ENCODE measurements around the gene MED1.
A peak's percentile ranks its signal among the peaks of the same experiment; 100 is the strongest.
"Not testable (repeated sequence)": the region's sequence is repeated elsewhere in the genome, so short reads cannot be mapped to it uniquely, and the experiment has no call there.

Gene MED1

GRCh38 chr17:39439868-39440267 lies 11.2 kb downstream of the MED1 start:
- DNase-seq (ENCODE audit: low spot score): not testable (repeated sequence)

- DNase-seq (ENCODE audit: low spot score): no peak
These were observed 21.5 kb downstream of the MED1 start for GRCh38 chr17:39429600-39429999.

GRCh38 chr17:39416141-39416540 lies 34.9 kb downstream of the MED1 start:
- no peak for DNase-seq (ENCODE audit: low spot score)

GRCh38 chr17:39410279-39410678 lies 40.8 kb downstream of the MED1 start:
- no peak for DNase-seq (ENCODE audit: low spot score)

- DNase-seq (ENCODE audit: low spot score): no peak
These were observed 42.7 kb downstream of the MED1 start for GRCh38 chr17:39408360-39408759.

GRCh38 chr17:39406951-39407350 lies 44.1 kb downstream of the MED1 start:
- DNase-seq (ENCODE audit: low spot score): no peak

- DNase-seq (ENCODE audit: low spot score): no peak
These were observed 45.6 kb downstream of the MED1 start for GRCh38 chr17:39405436-39405835.

GRCh38 chr17:39404542-39405378 lies 46.3 kb downstream of the MED1 start:
- no peak for DNase-seq (ENCODE audit: low spot score)

- no peak for DNase-seq (ENCODE audit: low spot score)
These were observed 48.0 kb downstream of the MED1 start for GRCh38 chr17:39402890-39403605.

- peak; percentile 94 for DNase-seq (ENCODE audit: low spot score)
These were observed 48.7 kb downstream of the MED1 start for GRCh38 chr17:39402244-39402889.

GRCh38 chr17:39401412-39402243 lies 49.4 kb downstream of the MED1 start, which contains the start of gene FBXL20:
Gene FBXL20, minus strand, starts transcription at chr17:39401626. Its CDS starts 224 bp downstream, at chr17:39401402.
- DNase-seq (ENCODE audit: low spot score): peak; percentile 92

- DNase-seq (ENCODE audit: low spot score): peak; percentile 4
These were observed 50.3 kb downstream of the MED1 start for GRCh38 chr17:39400547-39401411.

GRCh38 chr17:39399791-39400190 lies 51.3 kb downstream of the MED1 start:
- DNase-seq (ENCODE audit: low spot score): no peak

- DNase-seq (ENCODE audit: low spot score): no peak
These were observed 57.3 kb downstream of the MED1 start for GRCh38 chr17:39393736-39394135.

- no peak for DNase-seq (ENCODE audit: low spot score)
These were observed 59.6 kb downstream of the MED1 start for GRCh38 chr17:39391448-39391847.

GRCh38 chr17:39385040-39385439 lies 66.0 kb downstream of the MED1 start:
- no peak for DNase-seq (ENCODE audit: low spot score)

GRCh38 chr17:39380144-39380543 lies 70.9 kb downstream of the MED1 start:
- DNase-seq (ENCODE audit: low spot score): no peak

- DNase-seq (ENCODE audit: low spot score): no peak
These were observed 74.6 kb downstream of the MED1 start for GRCh38 chr17:39376434-39376833.

GRCh38 chr17:39367805-39368204 lies 83.3 kb downstream of the MED1 start:
- DNase-seq (ENCODE audit: low spot score): not testable (repeated sequence)

- no peak for DNase-seq (ENCODE audit: low spot score)
These were observed 85.2 kb downstream of the MED1 start for GRCh38 chr17:39365872-39366271.

GRCh38 chr17:39365242-39365641 lies 85.8 kb downstream of the MED1 start:
- no peak for DNase-seq (ENCODE audit: low spot score)

Data from putamen (tissue), 1 donor.